PC-3 (cell line): ENCODE results near the gene ADGRL3. TPM values are rescaled to one million over a fixed set of nuclear protein-coding genes. Genes with fewer than 3 reads are reported as not detected.

Experiments
- ATAC-seq: fragments of 200-7000 bp; cut with Tn5 transposase; 2 replicates; pipeline ENCODE4 v1.9.1; 2020; ENCODE audit warnings: mild to moderate bottlenecking, moderate library complexity
- BruUV-seq: library from RNA; stranded (reverse); fragments of 400-500 nt; replicated peaks from 2 replicates; lab custom pipeline; 2021; lab: Mats Ljungman, UMichigan
- CTCF ChIA-PET: fragments of 300-600 bp; sonication (Branson Sonifier 250); formaldehyde crosslinking; loops from one replicate; lab custom pipeline; 2022; ENCODE audit warnings: antibody characterized with exemption; lab: Charles Lee
- POLR2A ChIA-PET: fragments of 300-600 bp; sonication (Branson Sonifier 250); formaldehyde crosslinking; loops from one replicate; lab custom pipeline; 2022; ENCODE audit warnings: antibody characterized with exemption; ENCODE audit not compliant: unreplicated experiment; lab: Charles Lee
- DNase-seq: peaks from one replicate; pipeline ENCODE4 v3.0.0-alpha.2; 2015
- H2AFZ ChIP-seq: fragments of 300-600 bp; sonication (generic); 2 replicates; pipeline ENCODE4 v1.6.0; 2016; ENCODE audit warnings: antibody characterized with exemption, low read length
- H3F3A ChIP-seq: fragments of 300-600 bp; sonication (generic); one replicate; pipeline ENCODE4 v1.6.0; 2017; ENCODE audit warnings: antibody characterized with exemption, low read length, control low read depth, mild to moderate bottlenecking; ENCODE audit not compliant: unreplicated experiment
- H3K27ac ChIP-seq: fragments of 300-600 bp; sonication (generic); 2 replicates; pipeline ENCODE4 v1.5.1; 2016; ENCODE audit warnings: mild to moderate bottlenecking, low read length
- H3K27me3 ChIP-seq: fragments of 300-600 bp; sonication (generic); 2 replicates; pipeline ENCODE4 v1.6.1; 2016; ENCODE audit warnings: low read length, mixed read lengths
- H3K36me3 ChIP-seq: fragments of 300-600 bp; sonication (generic); 2 replicates; pipeline ENCODE4 v1.6.1; 2016; ENCODE audit warnings: low read depth, mixed run types, low read length, mixed read lengths
- H3K4me1 ChIP-seq: fragments of 300-600 bp; sonication (generic); 2 replicates; pipeline ENCODE4 v1.5.1; 2016; ENCODE audit warnings: low read length; ENCODE audit not compliant: insufficient read depth
- H3K4me2 ChIP-seq: fragments of 300-600 bp; sonication (generic); 2 replicates; pipeline ENCODE4 v1.6.0; 2016; ENCODE audit warnings: low read length
- H3K4me3 ChIP-seq: fragments of 300-600 bp; sonication (generic); 2 replicates; pipeline ENCODE4 v1.5.1; 2016; ENCODE audit warnings: mild to moderate bottlenecking, low read length, mixed read lengths
- H3K79me2 ChIP-seq: fragments of 300-600 bp; sonication (generic); 2 replicates; pipeline ENCODE4 v1.6.1; 2017; ENCODE audit warnings: low read length, mixed read lengths
- H3K9ac ChIP-seq: fragments of 300-600 bp; sonication (generic); 2 replicates; pipeline ENCODE4 v1.6.0; 2016; ENCODE audit warnings: mild to moderate bottlenecking, low read length
- H3K9me2 ChIP-seq: fragments of 300-600 bp; sonication (generic); replicated peaks from 2 replicates; pipeline ENCODE4 v1.6.1; 2016; ENCODE audit warnings: mixed run types, low read length, mixed read lengths
- H3K9me3 ChIP-seq: fragments of 300-600 bp; sonication (generic); 2 replicates; pipeline ENCODE4 v1.6.1; 2016; ENCODE audit warnings: low read length, mixed read lengths
- H4K20me1 ChIP-seq: fragments of 300-600 bp; sonication (generic); 2 replicates; pipeline ENCODE4 v1.6.1; 2016; ENCODE audit warnings: low read length, mixed read lengths
- EZH2 ChIP-seq: fragments of 300-600 bp; sonication (generic); IDR thresholded peaks from one replicate; pipeline ENCODE4 v1.6.1; 2017; ENCODE audit warnings: antibody characterized with exemption, mild to moderate bottlenecking, low read length; ENCODE audit not compliant: unreplicated experiment
- EZH2phosphoT487 ChIP-seq: fragments of 300-600 bp; sonication (generic); IDR thresholded peaks from 2 replicates; pipeline ENCODE4 v1.6.1; 2018; ENCODE audit warnings: mild to moderate bottlenecking, antibody characterized with exemption, low read length, borderline replicate concordance
- intact Hi-C: fragments of 100-400 bp; cut with micrococcal nuclease; formaldehyde crosslinking; loops from 2 replicates; pipeline ENCODE4 v1.9.0; 2023
- total RNA-seq: library from RNA; depleted of rRNA; stranded (reverse); fragments of >200 nt; gene quantifications from 2 replicates; pipeline ENCODE4 v1.2.3, GENCODE V29; 2014
- TF ChIP-seq, protein P1 (sequence below): fragments of 300-600 bp; sonication (generic); conservative IDR thresholded peaks from 2 replicates; pipeline ENCODE4 v1.5.1; 2017; ENCODE audit warnings: antibody characterized with exemption, low read depth, mild to moderate bottlenecking, low read length

ADGRL3 gene
- total RNA-seq, 1 experiment from 2014 or later: 0.66 TPM

DNA sequence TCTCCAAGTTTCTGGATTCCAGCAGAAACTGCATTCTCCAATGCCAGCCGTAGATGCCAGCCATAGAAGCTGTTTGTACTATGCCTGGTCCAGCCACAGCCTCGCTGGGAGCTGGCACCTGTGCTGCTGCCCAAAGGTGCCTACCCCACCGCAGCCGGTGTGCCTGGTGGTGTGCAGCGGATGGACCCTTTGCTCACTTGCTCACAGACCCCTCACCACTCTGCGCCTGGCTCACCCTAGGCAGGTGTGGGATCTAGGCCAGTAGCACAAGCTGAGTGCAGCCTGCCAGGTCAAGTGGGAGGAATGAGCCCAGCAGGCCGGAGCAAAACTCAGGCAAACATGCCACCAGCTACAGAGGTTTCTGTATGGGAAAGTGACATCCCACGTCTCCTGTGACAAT lies 463.2 kb downstream of the ADGRL3 start:
- no TSS peak for BruUV-seq
- CTCF ChIA-PET: no interaction called here
- POLR2A ChIA-PET: no interaction called here
- Histone ChIP-seq H3K27ac (no peak overlapping the region), H4K20me1 (no peaks in the 10 kb centered on the region), H3K27me3 (no peaks in the 10 kb centered on the region), H3K9me2 (no peaks in the 10 kb centered on the region), H3K4me1 (no peaks in the 10 kb centered on the region), H3K79me2 (no peaks in the 10 kb centered on the region), H3K4me2 (no peak overlapping the region), H2AFZ (no peak overlapping the region), H3K4me3 (no peak overlapping the region), H3K9ac (no peak overlapping the region), H3K36me3 (no peaks in the 10 kb centered on the region), H3K9me3 (no peaks in the 10 kb centered on the region), H3F3A (no peaks in the 10 kb centered on the region)
- TF ChIP-seq EZH2 (no peak), EZH2phosphoT487 (no peak)
- TF ChIP-seq, protein P1, sequence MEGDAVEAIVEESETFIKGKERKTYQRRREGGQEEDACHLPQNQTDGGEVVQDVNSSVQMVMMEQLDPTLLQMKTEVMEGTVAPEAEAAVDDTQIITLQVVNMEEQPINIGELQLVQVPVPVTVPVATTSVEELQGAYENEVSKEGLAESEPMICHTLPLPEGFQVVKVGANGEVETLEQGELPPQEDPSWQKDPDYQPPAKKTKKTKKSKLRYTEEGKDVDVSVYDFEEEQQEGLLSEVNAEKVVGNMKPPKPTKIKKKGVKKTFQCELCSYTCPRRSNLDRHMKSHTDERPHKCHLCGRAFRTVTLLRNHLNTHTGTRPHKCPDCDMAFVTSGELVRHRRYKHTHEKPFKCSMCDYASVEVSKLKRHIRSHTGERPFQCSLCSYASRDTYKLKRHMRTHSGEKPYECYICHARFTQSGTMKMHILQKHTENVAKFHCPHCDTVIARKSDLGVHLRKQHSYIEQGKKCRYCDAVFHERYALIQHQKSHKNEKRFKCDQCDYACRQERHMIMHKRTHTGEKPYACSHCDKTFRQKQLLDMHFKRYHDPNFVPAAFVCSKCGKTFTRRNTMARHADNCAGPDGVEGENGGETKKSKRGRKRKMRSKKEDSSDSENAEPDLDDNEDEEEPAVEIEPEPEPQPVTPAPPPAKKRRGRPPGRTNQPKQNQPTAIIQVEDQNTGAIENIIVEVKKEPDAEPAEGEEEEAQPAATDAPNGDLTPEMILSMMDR: no peak
- DNase-seq (no peak), ATAC-seq (no peak)
- intact Hi-C loops: no loop called here

DNA sequence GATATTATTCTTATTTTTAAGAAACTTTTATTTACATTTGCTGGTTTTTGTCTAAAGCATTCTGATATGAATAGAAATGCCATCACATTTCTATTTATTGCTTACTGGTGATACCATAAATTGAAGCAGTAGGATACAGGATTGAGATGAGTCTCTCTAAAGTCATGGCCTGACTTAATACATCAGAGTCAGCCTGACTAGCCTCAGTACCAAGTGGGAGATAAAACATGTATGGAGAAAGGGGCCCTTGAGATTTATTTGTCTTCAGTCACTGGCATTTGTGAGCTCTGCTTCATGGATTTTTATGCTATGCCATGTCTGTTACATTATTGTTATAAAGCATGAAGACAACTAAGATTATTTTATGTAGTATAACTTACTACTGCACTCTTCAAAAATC lies 465.5 kb downstream of the ADGRL3 start:
- H3K9me3 ChIP-seq: no peaks in the 10 kb centered on the region; the same call in 1 of the 2 replicates
- no peaks in the 10 kb centered on the region for H3K9me2 ChIP-seq
- no peaks in the 10 kb centered on the region for H3K4me1 ChIP-seq
- intact Hi-C loops: no loop called here
- TF ChIP-seq EZH2phosphoT487 (no peak), EZH2 (no peak)
- TF ChIP-seq, protein P1: no peak
- no peaks in the 10 kb centered on the region for H4K20me1 ChIP-seq
- H3K27ac ChIP-seq: no peak overlapping the region
- ChIA-PET CTCF (no interaction called here), POLR2A (no interaction called here)
- H3F3A ChIP-seq: no peaks in the 10 kb centered on the region
- DNase-seq (no peak), ATAC-seq (no peak)
- no peaks in the 10 kb centered on the region for H3K27me3 ChIP-seq
- H3K36me3 ChIP-seq: no peaks in the 10 kb centered on the region
- no peak overlapping the region for H2AFZ ChIP-seq
- no peak overlapping the region for H3K4me3 ChIP-seq
- H3K79me2 ChIP-seq: no peaks in the 10 kb centered on the region
- no peak overlapping the region for H3K9ac ChIP-seq
- BruUV-seq: no TSS peak
- H3K4me2 ChIP-seq: no peak overlapping the region

DNA sequence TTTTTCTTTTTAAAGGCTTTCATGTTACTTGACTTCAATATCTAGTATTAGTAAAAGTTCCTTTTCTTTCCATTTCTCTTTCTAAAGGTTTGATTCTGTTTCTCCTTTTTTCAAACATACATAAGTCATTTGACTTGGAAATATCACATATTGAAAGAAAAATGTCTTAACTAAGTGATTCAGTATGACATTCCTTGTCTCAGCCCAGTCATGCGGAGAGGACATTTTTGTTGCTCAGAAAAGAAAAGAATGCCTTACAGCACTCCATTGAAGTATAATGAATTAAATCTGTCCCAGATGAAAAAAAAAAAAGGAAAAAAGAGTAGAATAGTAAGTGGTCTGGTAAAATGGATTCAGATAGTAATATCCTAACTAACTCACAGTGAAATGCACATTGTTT lies 466.1 kb downstream of the ADGRL3 start:
- no peak overlapping the region for H3K27ac ChIP-seq
- H2AFZ ChIP-seq: no peak overlapping the region

More for the DNA sequence above, 466.1 kb downstream of the ADGRL3 start:
- ChIA-PET CTCF (no interaction called here), POLR2A (no interaction called here)
- no peaks in the 10 kb centered on the region for H3K9me2 ChIP-seq
- intact Hi-C loops: no loop called here
- H3K4me1 ChIP-seq: no peaks in the 10 kb centered on the region
- H3K4me3 ChIP-seq: no peak overlapping the region
- no peaks in the 10 kb centered on the region for H3F3A ChIP-seq
- H3K36me3 ChIP-seq: no peaks in the 10 kb centered on the region
- H4K20me1 ChIP-seq: no peaks in the 10 kb centered on the region
- no peak for TF ChIP-seq EZH2phosphoT487
- TF ChIP-seq, protein P1: no peak
- no peak for TF ChIP-seq EZH2
- no peaks in the 10 kb centered on the region; the same call in 1 of the 2 replicates for H3K9me3 ChIP-seq
- no peaks in the 10 kb centered on the region for H3K79me2 ChIP-seq
- no peak overlapping the region for H3K4me2 ChIP-seq
- DNase-seq (no peak), ATAC-seq (no peak)
- H3K9ac ChIP-seq: no peak overlapping the region
- no peaks in the 10 kb centered on the region for H3K27me3 ChIP-seq
- no TSS peak for BruUV-seq
